Endothelial cell (in vitro differentiated cells): ENCODE data around the gene PNPLA1. TPM values are rescaled to one million over a fixed set of nuclear protein-coding genes. Genes with fewer than 3 reads are reported as not detected.
A peak's percentile ranks its signal among the peaks of the same experiment; 100 is the strongest.

ENCODE experiments used
- DNase-seq: peaks from one replicate; pipeline ENCODE4 v3.0.0; 2021; ENCODE audit warnings: low spot score
- H3K27ac Mint-ChIP-seq: one replicate; pipeline ENCODE4 v1.8.0; 2021; ENCODE audit warnings: mixed read lengths, inconsistent platforms; ENCODE audit not compliant: unreplicated experiment
- H3K27me3 Mint-ChIP-seq: one replicate; pipeline ENCODE4 v1.8.0; 2021; ENCODE audit warnings: mild to moderate bottlenecking, moderate library complexity, mixed read lengths, inconsistent platforms; ENCODE audit not compliant: unreplicated experiment
- H3K36me3 Mint-ChIP-seq: one replicate; pipeline ENCODE4 v1.8.0; 2021; ENCODE audit warnings: mild to moderate bottlenecking, low read depth, mixed read lengths, inconsistent platforms; ENCODE audit not compliant: unreplicated experiment
- H3K4me1 Mint-ChIP-seq: one replicate; pipeline ENCODE4 v1.8.0; 2021; ENCODE audit warnings: mild to moderate bottlenecking, mixed read lengths, inconsistent platforms; ENCODE audit not compliant: unreplicated experiment
- H3K4me3 Mint-ChIP-seq: one replicate; pipeline ENCODE4 v1.8.0; 2021; ENCODE audit warnings: mild to moderate bottlenecking, mixed read lengths, inconsistent platforms; ENCODE audit not compliant: unreplicated experiment
- H3K9me3 Mint-ChIP-seq: one replicate; pipeline ENCODE4 v1.8.0; 2021; ENCODE audit warnings: mixed read lengths, inconsistent platforms; ENCODE audit not compliant: unreplicated experiment
- CTCF ChIP-seq: fragments of 200-600 bp; sonication (generic); IDR thresholded peaks from one replicate; pipeline ENCODE4 v1.5.0; 2021; ENCODE audit warnings: antibody characterized with exemption; ENCODE audit not compliant: unreplicated experiment
- total RNA-seq: library from RNA; stranded (reverse); fragmentation: NEBNext Ultra II Directional; extraction: Animal tissue kit (Norgen Biotek cat#: 25700); gene quantifications from one replicate; pipeline ENCODE4 v1.2.1, GENCODE V29; 2021; ENCODE audit not compliant: unreplicated experiment

PNPLA1 gene
- total RNA-seq, 1 donor from 2014 or later: not detected

GRCh38 chr6:36267731-36268477, 2.0 kb upstream of the PNPLA1 start:
- no peak for DNase-seq
- Mint-ChIP-seq H3K27me3 (peaks cover 8% of the 10 kb centered on the region), H3K4me3 (peak overlapping the region; percentile 16), H3K27ac (peak overlapping the region; percentile 52), H3K36me3 (peaks cover 8% of the 10 kb centered on the region), H3K9me3 (no peaks in the 10 kb centered on the region), H3K4me1 (peaks cover 4% of the 10 kb centered on the region)
- TF ChIP-seq CTCF: no peak

- H3K36me3 Mint-ChIP-seq: peaks cover 8% of the 10 kb centered on the region
- H3K4me1 Mint-ChIP-seq: peaks cover 4% of the 10 kb centered on the region
- H3K9me3 Mint-ChIP-seq: no peaks in the 10 kb centered on the region
- no peak for TF ChIP-seq CTCF
- no peak overlapping the region for H3K27ac Mint-ChIP-seq
- H3K27me3 Mint-ChIP-seq: peaks cover 8% of the 10 kb centered on the region
- no peak for DNase-seq
- peak overlapping the region; percentile 1 for H3K4me3 Mint-ChIP-seq
These were observed 1.2 kb upstream of the PNPLA1 start for GRCh38 chr6:36268478-36269275.

GRCh38 chr6:36272234-36272633, 2.4 kb downstream of the PNPLA1 start:
- Mint-ChIP-seq H3K4me1 (peaks cover 4% of the 10 kb centered on the region), H3K27me3 (peaks cover 10% of the 10 kb centered on the region), H3K36me3 (peaks cover 8% of the 10 kb centered on the region), H3K27ac (no peak overlapping the region), H3K9me3 (no peaks in the 10 kb centered on the region), H3K4me3 (no peak overlapping the region)
- no peak for TF ChIP-seq CTCF
- DNase-seq: no peak

- Mint-ChIP-seq H3K27me3 (peaks cover 10% of the 10 kb centered on the region), H3K36me3 (peaks cover 4% of the 10 kb centered on the region), H3K4me1 (peaks cover 4% of the 10 kb centered on the region), H3K9me3 (no peaks in the 10 kb centered on the region), H3K4me3 (no peak overlapping the region), H3K27ac (no peak overlapping the region)
- TF ChIP-seq CTCF: no peak
- DNase-seq: no peak
These were observed 3.2 kb downstream of the PNPLA1 start for GRCh38 chr6:36273067-36273466.
